ENCODE data around the gene FAM193B.
A peak's percentile ranks its signal among the peaks of the same experiment; 100 is the strongest.

Gene FAM193B

GRCh38 chr5:177554474-177555111, at the start of gene FAM193B:
FAM193B (minus strand) TSS chr5:177554563; CDS start chr5:177554458, 105 bp downstream.
- DNase-seq (ENCODE audit: low read depth), result peak; percentile 93

GRCh38 chr5:177604116-177604521, 49.8 kb upstream of the FAM193B start:
- DNase-seq (ENCODE audit: low read depth), result no peak

GRCh38 chr5:177603631-177604030, 49.3 kb upstream of the FAM193B start:
- no peak for DNase-seq (ENCODE audit: low read depth)

GRCh38 chr5:177602458-177602830, 48.1 kb upstream of the FAM193B start:
- no peak for DNase-seq (ENCODE audit: low read depth)

- no peak for DNase-seq (ENCODE audit: low read depth)
Measured at GRCh38 chr5:177601577-177602457, 47.5 kb upstream of the FAM193B start.

- DNase-seq (ENCODE audit: low read depth), result no peak
Measured at GRCh38 chr5:177601126-177601525, 46.8 kb upstream of the FAM193B start.

- no peak for DNase-seq (ENCODE audit: low read depth)
Measured at GRCh38 chr5:177600508-177601018, 46.2 kb upstream of the FAM193B start.

GRCh38 chr5:177599731-177600507, 45.6 kb upstream of the FAM193B start, which contains the start of gene B4GALT7:
B4GALT7 (plus strand) TSS chr5:177600132; CDS start chr5:177600211, 79 bp downstream.
- peak; percentile 81 for DNase-seq (ENCODE audit: low read depth)

- DNase-seq (ENCODE audit: low read depth), result no peak
Measured at GRCh38 chr5:177598477-177598876, 44.1 kb upstream of the FAM193B start.

- no peak for DNase-seq (ENCODE audit: low read depth)
Measured at GRCh38 chr5:177596775-177597238, 42.4 kb upstream of the FAM193B start.

- DNase-seq (ENCODE audit: low read depth), result no peak
Measured at GRCh38 chr5:177595991-177596774, 41.8 kb upstream of the FAM193B start.

GRCh38 chr5:177595026-177595585, 40.7 kb upstream of the FAM193B start:
- DNase-seq (ENCODE audit: low read depth), result no peak

GRCh38 chr5:177594071-177594470, 39.7 kb upstream of the FAM193B start:
- no peak for DNase-seq (ENCODE audit: low read depth)

GRCh38 chr5:177593511-177593910, 39.1 kb upstream of the FAM193B start:
- DNase-seq (ENCODE audit: low read depth), result no peak

GRCh38 chr5:177592905-177593304, 38.5 kb upstream of the FAM193B start:
- DNase-seq (ENCODE audit: low read depth), result no peak

GRCh38 chr5:177592010-177592834, 37.9 kb upstream of the FAM193B start, which contains the start of gene TMED9:
TMED9 (plus strand) TSS chr5:177592203; CDS start chr5:177592215, 12 bp downstream.
- DNase-seq (ENCODE audit: low read depth), result peak; percentile 86

- DNase-seq (ENCODE audit: low read depth), result no peak
Measured at GRCh38 chr5:177591690-177592009, 37.3 kb upstream of the FAM193B start.

GRCh38 chr5:177590406-177590805, 36.0 kb upstream of the FAM193B start:
- DNase-seq (ENCODE audit: low read depth), result no peak

- no peak for DNase-seq (ENCODE audit: low read depth)
Measured at GRCh38 chr5:177588413-177588909, 34.1 kb upstream of the FAM193B start.

- no peak for DNase-seq (ENCODE audit: low read depth)
Measured at GRCh38 chr5:177578316-177578715, 24.0 kb upstream of the FAM193B start.
